GM12865 (cell line): ENCODE measurements around the gene ANO1.

Experiments used
- DNase-seq: peaks from one replicate; pipeline ENCODE4 v3.0.0; 2010; ENCODE audit warnings: low read depth
- H3K4me3 ChIP-seq: 2 replicates; pipeline ENCODE4 v1.5.1; 2011; ENCODE audit warnings: mild to moderate bottlenecking, low read depth, low read length, control low read depth
- CTCF ChIP-seq: IDR thresholded peaks from 2 replicates; pipeline ENCODE4 v1.5.1; 2011; ENCODE audit warnings: low read length, control low read depth, low read depth, inconsistent platforms; ENCODE audit not compliant: insufficient read depth; ENCODE audit errors: missing control alignments

The ANO1 gene

DNA sequence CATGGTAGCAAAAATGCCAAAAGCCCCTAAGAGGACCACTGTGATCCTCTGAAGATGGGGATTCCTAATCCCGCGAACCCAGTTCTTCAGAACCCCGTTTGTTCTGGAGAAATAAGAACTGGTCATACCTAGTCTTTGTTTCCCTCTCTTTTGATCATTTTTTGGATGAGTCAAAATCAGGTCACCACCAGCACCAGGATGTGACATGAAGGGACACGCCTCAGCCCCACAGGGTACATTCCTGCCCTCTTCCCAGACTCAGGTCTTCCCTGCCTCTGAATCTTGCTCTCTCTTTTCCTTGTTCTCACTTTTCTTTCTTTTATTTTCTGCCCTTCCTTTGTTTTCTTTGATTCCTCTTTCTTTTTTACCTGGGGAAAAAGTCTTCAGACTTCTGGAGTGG lies 14.6 kb upstream of the ANO1 start:
- no peak overlapping the region for H3K4me3 ChIP-seq
- DNase-seq: no peak
- TF ChIP-seq CTCF: no peak

DNA sequence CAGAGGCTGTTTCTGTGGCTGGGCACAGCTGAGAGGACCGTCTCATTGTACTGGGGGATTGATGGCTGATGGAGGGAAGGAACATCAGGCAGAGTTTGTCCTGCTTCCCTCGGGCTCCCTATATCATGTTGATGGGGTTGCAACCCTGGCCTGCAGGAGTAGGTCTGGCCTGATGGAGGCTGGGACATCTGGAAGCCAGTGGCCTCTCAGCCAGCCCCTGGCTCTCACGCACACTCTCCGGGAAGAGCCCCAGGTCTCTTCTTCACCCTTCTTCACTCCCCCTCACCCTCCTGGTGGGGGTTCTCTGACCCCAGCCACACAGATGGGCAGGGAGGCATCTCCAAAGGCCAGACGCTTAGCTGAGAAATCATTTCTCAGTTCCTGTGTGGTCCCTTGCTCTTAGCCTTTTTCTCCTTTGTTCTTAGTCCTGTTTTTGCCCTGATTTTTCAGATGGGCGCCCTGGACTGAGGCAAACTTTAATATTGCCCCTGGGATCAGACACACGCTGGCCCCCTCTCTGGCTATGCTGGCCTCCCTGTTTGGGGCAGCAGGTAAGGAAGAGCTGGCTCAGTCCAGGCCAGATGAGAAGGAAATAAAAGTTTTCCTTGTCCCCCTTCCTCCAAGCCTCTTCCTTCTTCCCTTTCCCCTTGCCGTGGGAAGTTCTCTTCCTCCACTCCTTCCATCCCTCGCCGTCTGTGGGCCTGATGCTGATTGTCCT lies 13.9 kb upstream of the ANO1 start:
- no peak for TF ChIP-seq CTCF
- H3K4me3 ChIP-seq: no peak overlapping the region
- no peak for DNase-seq

DNA sequence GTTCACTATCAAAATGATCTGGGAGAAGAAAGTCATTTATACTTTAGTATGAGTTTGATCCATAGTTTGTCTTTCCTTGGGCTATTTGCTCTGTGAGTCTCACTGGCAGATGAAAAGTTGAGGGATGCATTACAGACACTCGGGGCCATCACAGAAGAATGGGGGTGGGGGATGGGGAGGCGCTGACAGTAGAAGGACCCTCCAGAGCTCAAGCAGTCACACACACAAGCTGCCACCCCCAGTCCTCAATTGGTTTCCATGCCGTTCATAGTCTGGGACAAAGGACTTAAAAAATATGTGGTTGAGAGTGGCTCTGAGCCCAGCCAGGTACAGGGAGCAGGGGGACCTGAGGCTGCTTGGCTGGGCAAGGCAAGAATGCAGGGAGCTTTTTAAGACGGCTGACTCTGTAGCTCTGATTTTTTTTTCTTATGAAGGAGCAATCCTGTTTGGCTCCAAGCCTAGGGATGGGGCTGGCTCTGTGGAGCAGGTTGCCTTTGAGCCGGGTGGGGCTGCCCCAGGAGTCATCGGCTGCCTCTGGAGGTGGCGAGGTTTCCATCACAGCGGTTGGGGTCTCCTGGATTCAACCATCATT lies 13.3 kb upstream of the ANO1 start:
- no peak overlapping the region for H3K4me3 ChIP-seq
- DNase-seq: no peak
- TF ChIP-seq CTCF: no peak

GRCh38 chr11:70065318-70066135 lies 12.6 kb upstream of the ANO1 start:
- no peak for DNase-seq
- H3K4me3 ChIP-seq: no peak overlapping the region
- TF ChIP-seq CTCF: no peak

- H3K4me3 ChIP-seq: no peak overlapping the region
- no peak for TF ChIP-seq CTCF
- DNase-seq: no peak
Measured at GRCh38 chr11:70066136-70066520, 12.0 kb upstream of the ANO1 start.

- TF ChIP-seq CTCF: no peak
- no peak overlapping the region for H3K4me3 ChIP-seq
- no peak for DNase-seq
Measured at GRCh38 chr11:70066628-70067027, 11.5 kb upstream of the ANO1 start.
